ENCODE measurements around the gene MYOM3.

DNA sequence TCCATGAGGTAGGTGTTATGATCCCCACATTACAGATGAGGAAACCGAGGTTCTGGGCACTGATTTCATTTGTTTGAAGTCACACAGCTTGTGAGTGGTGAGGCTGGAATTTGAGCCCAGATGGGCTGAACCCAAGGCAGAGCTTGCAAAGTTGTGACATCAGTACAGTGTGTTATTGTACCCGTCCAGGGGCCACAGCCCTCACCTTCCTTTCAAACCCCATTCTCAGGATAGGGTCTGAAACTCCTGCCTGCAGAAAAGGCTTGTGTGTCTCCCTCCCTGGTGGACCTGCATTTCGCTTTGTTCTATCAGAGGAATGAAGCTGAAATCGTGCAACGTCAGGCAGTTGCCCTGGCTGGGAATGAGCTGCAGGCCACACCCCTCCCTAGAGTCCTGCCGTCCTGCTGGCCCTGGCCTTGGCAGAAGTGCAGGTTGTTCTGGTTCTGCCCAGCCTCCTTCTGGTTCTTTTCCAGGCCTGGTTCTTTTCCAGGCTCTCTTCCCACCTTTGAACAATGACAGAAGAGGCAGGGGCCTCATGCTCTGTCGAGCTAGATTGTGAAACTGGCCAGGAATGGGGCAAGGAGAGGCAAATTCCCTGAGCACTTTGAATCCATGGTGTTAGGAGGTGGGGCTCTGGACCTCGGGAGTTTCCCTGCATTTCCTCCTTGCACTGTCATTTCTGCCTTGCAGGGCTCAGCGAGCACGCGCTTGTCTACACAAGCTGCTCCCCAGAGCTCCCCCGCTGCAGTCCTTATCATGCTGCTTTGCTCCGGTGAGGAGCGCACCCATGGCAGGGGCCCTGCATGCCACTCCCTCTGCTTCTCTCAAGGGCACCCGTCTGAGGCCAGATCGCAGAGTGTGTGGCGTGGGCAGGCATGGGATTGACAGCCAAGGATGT lies 8.2 kb upstream of the MYOM3 start:
- TF ChIP-seq, protein P1, sequence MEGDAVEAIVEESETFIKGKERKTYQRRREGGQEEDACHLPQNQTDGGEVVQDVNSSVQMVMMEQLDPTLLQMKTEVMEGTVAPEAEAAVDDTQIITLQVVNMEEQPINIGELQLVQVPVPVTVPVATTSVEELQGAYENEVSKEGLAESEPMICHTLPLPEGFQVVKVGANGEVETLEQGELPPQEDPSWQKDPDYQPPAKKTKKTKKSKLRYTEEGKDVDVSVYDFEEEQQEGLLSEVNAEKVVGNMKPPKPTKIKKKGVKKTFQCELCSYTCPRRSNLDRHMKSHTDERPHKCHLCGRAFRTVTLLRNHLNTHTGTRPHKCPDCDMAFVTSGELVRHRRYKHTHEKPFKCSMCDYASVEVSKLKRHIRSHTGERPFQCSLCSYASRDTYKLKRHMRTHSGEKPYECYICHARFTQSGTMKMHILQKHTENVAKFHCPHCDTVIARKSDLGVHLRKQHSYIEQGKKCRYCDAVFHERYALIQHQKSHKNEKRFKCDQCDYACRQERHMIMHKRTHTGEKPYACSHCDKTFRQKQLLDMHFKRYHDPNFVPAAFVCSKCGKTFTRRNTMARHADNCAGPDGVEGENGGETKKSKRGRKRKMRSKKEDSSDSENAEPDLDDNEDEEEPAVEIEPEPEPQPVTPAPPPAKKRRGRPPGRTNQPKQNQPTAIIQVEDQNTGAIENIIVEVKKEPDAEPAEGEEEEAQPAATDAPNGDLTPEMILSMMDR (IDR thresholded peaks at IDR 0.05; ENCODE audit: low read length) = no peak
- no peak for TF ChIP-seq EZH2 (IDR thresholded peaks at IDR 0.05; ENCODE audit: borderline replicate concordance, low read length)

Measured in OCI-LY1 (cell line).